ENCODE data around the gene PSMB7. TPM values are rescaled to one million over a fixed set of nuclear protein-coding genes. Genes with fewer than 3 reads are reported as not detected.

Gene PSMB7
- total and polyA plus RNA-seq, 2 donors (not counting 1 experiment from before 2014, with no cell fraction given): 69.5 to 73.1 TPM

- CTCF ChIA-PET: no interaction called here
- TF ChIP-seq CTCF (IDR thresholded peaks at IDR 0.05) (no peak), EZH2 (IDR thresholded peaks at IDR 0.05; ENCODE audit: borderline replicate concordance, insufficient read depth, low read depth, low read length, poor library complexity, severe bottlenecking) (no peak)
- H3K27ac Mint-ChIP-seq: no peak overlapping the region
- Histone ChIP-seq H3K27ac (ENCODE audit: low read length in 2 of 2) (no peak overlapping the region), H2AFZ (ENCODE audit: insufficient read depth, low read depth, low read length, poor library complexity, severe bottlenecking) (no peak overlapping the region), H4K20me1 (ENCODE audit: control insufficient read depth, insufficient read depth, low read length, poor library complexity, severe bottlenecking) (peaks cover 60% of the 10 kb centered on the region), H3K4me2 (replicated peaks; ENCODE audit: low read depth, low read length, poor library complexity, severe bottlenecking) (no peak overlapping the region), H3K9me3 (ENCODE audit: control extremely low read depth in 1 of 3, control insufficient read depth in 2 of 3, insufficient read depth in 1 of 3, low read length in 2 of 3) (no peaks in the 10 kb centered on the region), H3K4me1 (ENCODE audit: control insufficient read depth in 2 of 2, insufficient read depth in 2 of 2, low read length in 2 of 2) (no peaks in the 10 kb centered on the region), H3K79me2 (ENCODE audit: control insufficient read depth, insufficient read depth, low read length) (peaks cover 27% of the 10 kb centered on the region), H3K4me3 (ENCODE audit: control extremely low read depth in 1 of 5, extremely low read depth in 1 of 5, insufficient read depth in 1 of 5, low read depth in 2 of 5, low read length in 4 of 5) (no peak overlapping the region), H3K27me3 (replicated peaks in 1 of 4; ENCODE audit: control extremely low read depth in 1 of 4, control insufficient read depth in 3 of 4, insufficient read depth in 4 of 4, low read length in 3 of 4) (no peaks in the 10 kb centered on the region), H3K9ac (ENCODE audit: low read length) (no peak overlapping the region), H3K36me3 (replicated peaks in 1 of 2; ENCODE audit: control extremely low read depth in 1 of 2, control insufficient read depth in 1 of 2, extremely low read depth in 1 of 2, insufficient read depth in 2 of 2, low read length in 1 of 2) (peaks cover 0 to 80% of the 10 kb centered on the region in 2 experiments)
- H3K4me1 Mint-ChIP-seq: peaks cover 3% of the 10 kb centered on the region
- intact Hi-C loops (cut with micrococcal nuclease): no loop called here
- H3K9me3 Mint-ChIP-seq (ENCODE audit: insufficient read depth): no peaks in the 10 kb centered on the region
- whole genome bisulfite sequencing (ENCODE audit: insufficient coverage): 96% methylated on average over 20 of the region's 21 CpGs
- no peak overlapping the region for H3K4me3 Mint-ChIP-seq
- POLR2A ChIA-PET: no interaction called here
- no peaks in the 10 kb centered on the region for H3K27me3 Mint-ChIP-seq
- DNase-seq (no peak), ATAC-seq (ENCODE audit: low read depth) (no peak)
Measured at GRCh38 chr9:124355039-124355940, 60.0 kb downstream of the PSMB7 start.

GRCh38 chr9:124354346-124355038 lies 60.8 kb downstream of the PSMB7 start:
- Histone ChIP-seq H3K4me3 (ENCODE audit: control extremely low read depth in 1 of 5, extremely low read depth in 1 of 5, insufficient read depth in 1 of 5, low read depth in 2 of 5, low read length in 4 of 5) (no peak overlapping the region), H2AFZ (ENCODE audit: insufficient read depth, low read depth, low read length, poor library complexity, severe bottlenecking) (no peak overlapping the region), H3K4me2 (replicated peaks; ENCODE audit: low read depth, low read length, poor library complexity, severe bottlenecking) (no peak overlapping the region), H3K9me3 (ENCODE audit: control extremely low read depth in 1 of 3, control insufficient read depth in 2 of 3, insufficient read depth in 1 of 3, low read length in 2 of 3) (no peaks in the 10 kb centered on the region), H3K36me3 (replicated peaks in 1 of 2; ENCODE audit: control extremely low read depth in 1 of 2, control insufficient read depth in 1 of 2, extremely low read depth in 1 of 2, insufficient read depth in 2 of 2, low read length in 1 of 2) (peaks cover 0 to 88% of the 10 kb centered on the region in 2 experiments), H3K27me3 (replicated peaks in 1 of 4; ENCODE audit: control extremely low read depth in 1 of 4, control insufficient read depth in 3 of 4, insufficient read depth in 4 of 4, low read length in 3 of 4) (no peaks in the 10 kb centered on the region), H3K27ac (ENCODE audit: low read length in 2 of 2) (no peak overlapping the region), H3K79me2 (ENCODE audit: control insufficient read depth, insufficient read depth, low read length) (peaks cover 21% of the 10 kb centered on the region), H4K20me1 (ENCODE audit: control insufficient read depth, insufficient read depth, low read length, poor library complexity, severe bottlenecking) (peaks cover 52% of the 10 kb centered on the region), H3K4me1 (ENCODE audit: control insufficient read depth in 2 of 2, insufficient read depth in 2 of 2, low read length in 2 of 2) (no peaks in the 10 kb centered on the region), H3K9ac (ENCODE audit: low read length) (no peak overlapping the region)
- ATAC-seq (ENCODE audit: low read depth) (no peak), DNase-seq (no peak)
- H3K9me3 Mint-ChIP-seq (ENCODE audit: insufficient read depth): no peaks in the 10 kb centered on the region
- no peaks in the 10 kb centered on the region for H3K27me3 Mint-ChIP-seq
- WGBS (ENCODE audit: insufficient coverage): 94% methylated on average over 17 of the region's 17 CpGs
- no peaks in the 10 kb centered on the region for H3K4me1 Mint-ChIP-seq
- no peak overlapping the region for H3K27ac Mint-ChIP-seq
- TF ChIP-seq CTCF (IDR thresholded peaks at IDR 0.05): no peak
- TF ChIP-seq EZH2 (IDR thresholded peaks at IDR 0.05; ENCODE audit: borderline replicate concordance, insufficient read depth, low read depth, low read length, poor library complexity, severe bottlenecking): no peak
- ChIA-PET POLR2A (no interaction called here), CTCF (no interaction called here)
- no peak overlapping the region for H3K4me3 Mint-ChIP-seq
- intact Hi-C loops (cut with micrococcal nuclease): no loop called here

All from B cell (primary cell).